ENCODE measurements around the gene MYH10. TPM values are rescaled to one million over a fixed set of nuclear protein-coding genes. Genes with fewer than 3 reads are reported as not detected.

The MYH10 gene
- total and polyA plus RNA-seq, 5 experiments from 2014 or later = 0.56 to 3.1 (median 1.7) TPM

DNA sequence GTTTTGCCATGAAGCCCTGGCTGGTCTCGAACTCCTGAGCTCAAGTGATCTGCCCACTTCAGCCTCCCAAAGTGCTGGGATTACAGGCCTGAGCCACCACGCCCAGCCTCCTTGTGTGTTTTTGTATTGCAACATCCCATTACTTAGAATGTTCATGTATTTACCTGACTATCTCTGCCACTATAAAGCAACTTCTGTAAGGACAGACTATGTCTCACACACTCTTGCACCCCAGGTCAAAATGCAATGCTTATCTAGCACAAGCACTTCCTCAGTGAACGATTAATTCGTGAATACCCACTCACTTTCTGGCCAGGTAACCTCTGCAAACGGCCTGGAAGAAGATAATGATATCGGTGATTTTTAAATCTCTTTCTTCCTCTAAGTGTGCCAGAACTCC lies 112.2 kb downstream of the MYH10 start:
- POLR2A ChIA-PET = no interaction called here
- DNase-seq (no peak), ATAC-seq (no peak)
- no peaks in the 10 kb centered on the region for H3K4me1 Mint-ChIP-seq
- peak overlapping the region in 1 of 10 donors; percentile 17 for H3K27ac Mint-ChIP-seq
- H3K4me3 Mint-ChIP-seq = no peak overlapping the region
- peaks cover 0 to 17% (median 13%) of the 10 kb centered on the region in 3 donors for H3K36me3 Mint-ChIP-seq
- no peaks in the 10 kb centered on the region for H3K9me3 Mint-ChIP-seq
- no peaks in the 10 kb centered on the region for H3K27me3 Mint-ChIP-seq

DNA sequence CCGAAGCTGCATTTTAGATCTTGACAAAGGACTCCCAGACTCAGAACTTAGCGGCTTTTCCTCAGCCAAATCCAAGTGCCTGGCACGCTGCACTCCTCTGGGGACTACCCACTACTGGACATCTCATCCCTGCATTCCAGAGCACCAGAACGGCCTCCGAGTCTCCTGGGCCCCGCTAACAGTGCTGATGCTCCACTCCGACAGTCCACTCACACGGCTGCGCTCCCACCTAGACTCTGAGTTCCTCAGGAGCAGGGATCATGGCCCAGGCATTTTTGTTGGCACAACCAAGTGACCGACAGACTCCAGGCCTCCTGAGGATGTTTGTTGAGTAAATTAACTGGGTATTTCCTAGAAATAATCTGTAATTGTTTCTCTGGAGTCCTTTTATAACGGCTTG lies 115.7 kb downstream of the MYH10 start:
- Mint-ChIP-seq H3K36me3 (peaks cover 0 to 18% (median 15%) of the 10 kb centered on the region in 3 donors), H3K4me1 (no peaks in the 10 kb centered on the region)
- ATAC-seq = no peak

DNA sequence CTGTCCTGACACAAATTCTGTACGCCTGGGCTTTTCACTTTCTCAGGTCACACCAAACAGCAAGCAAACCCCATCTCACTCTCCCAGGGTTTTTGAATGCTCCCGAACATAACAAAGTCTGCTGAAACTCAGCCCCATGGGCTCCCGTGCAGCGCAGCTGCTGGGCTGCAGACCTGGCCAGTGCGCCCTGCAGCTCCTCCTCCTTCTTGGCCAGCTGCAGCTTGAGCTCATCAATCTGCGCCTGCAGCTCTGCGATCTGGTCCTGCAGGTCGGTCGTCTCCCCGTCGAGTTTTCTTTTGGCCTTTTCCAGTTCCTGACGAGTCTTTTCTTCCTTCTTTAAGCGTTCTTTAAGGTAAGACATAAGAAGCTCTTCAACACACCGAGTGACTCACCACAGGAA lies 124.4 kb downstream of the MYH10 start:
- H3K9me3 Mint-ChIP-seq = no peaks in the 10 kb centered on the region
- POLR2A ChIA-PET = no interaction called here
- H3K36me3 Mint-ChIP-seq = peaks cover 0 to 21% (median 6%) of the 10 kb centered on the region in 3 donors
- no peak overlapping the region for H3K4me3 Mint-ChIP-seq
- ATAC-seq (no peak), DNase-seq (no peak)
- H3K27ac Mint-ChIP-seq = no peak overlapping the region
- peaks cover 0 to 4% (median under 1%) of the 10 kb centered on the region in 4 donors for H3K4me1 Mint-ChIP-seq
- H3K27me3 Mint-ChIP-seq = peaks cover 0 to 3% (median 0%) of the 10 kb centered on the region in 5 donors

More for the DNA sequence above, 115.7 kb downstream of the MYH10 start:
- no peaks in the 10 kb centered on the region for H3K27me3 Mint-ChIP-seq
- no peak overlapping the region for H3K4me3 Mint-ChIP-seq
- no peaks in the 10 kb centered on the region for H3K9me3 Mint-ChIP-seq
- DNase-seq = no peak
- POLR2A ChIA-PET = no interaction called here
- H3K27ac Mint-ChIP-seq = no peak overlapping the region

DNA sequence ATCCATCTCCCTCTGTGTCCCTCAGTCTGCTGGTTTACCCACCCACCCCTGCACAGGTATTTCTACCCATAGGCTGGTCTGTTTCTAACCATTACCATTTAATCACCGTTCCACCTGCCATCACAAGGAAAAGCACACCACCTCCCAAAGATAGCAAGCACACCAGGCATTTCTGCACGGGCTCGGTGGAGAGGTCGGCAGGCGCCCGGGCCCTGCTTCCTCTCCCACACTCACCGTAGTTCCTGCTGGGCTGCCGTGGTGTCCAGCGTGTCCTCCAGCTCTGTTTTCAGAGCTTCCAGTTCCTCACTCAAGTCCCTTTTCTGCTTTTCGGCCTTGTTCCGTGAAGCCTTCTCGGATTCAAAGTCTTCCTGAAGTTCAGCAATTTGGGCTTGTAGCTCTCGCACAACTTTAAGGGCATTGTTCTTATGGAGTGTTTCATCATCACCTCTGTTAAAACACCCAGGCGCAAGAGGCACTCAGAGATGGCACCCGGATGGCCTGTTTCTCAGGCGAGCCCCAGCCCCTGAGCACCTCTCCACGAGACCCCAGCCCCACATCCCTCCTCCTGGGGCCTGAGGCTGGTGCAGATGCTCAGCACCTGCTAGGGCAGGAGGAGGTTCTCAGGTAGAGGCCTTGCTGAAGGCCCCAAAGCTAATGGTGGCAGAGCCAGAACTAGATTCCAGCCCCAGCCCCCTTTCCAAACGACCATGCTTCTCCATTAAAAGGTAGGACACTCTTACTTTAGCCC lies 125.9 kb downstream of the MYH10 start:
- H3K36me3 Mint-ChIP-seq = peaks cover 0 to 19% (median 6%) of the 10 kb centered on the region in 3 donors

DNA sequence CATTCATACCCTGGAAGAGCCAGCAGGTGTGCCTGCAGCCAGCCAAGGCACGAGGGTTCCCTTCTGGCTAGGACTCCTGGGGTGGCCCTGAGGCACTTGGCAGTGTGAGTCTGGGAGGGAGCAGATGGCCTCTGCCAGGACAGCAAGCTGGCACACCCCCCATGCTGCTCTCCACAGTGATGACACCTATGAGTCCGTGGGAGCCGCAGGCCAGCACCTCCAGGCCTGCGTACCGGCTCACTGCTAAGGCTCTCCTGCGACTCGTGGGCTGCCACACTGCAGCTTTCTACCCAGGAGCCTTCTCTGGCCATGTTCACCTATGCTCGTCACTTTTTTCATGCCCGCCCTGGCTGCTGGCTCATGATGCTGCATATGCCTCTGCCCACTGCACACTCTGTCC lies 126.7 kb downstream of the MYH10 start:
- peaks cover 0 to 4% (median under 1%) of the 10 kb centered on the region in 4 donors for H3K4me1 Mint-ChIP-seq
- POLR2A ChIA-PET = no interaction called here
- H3K4me3 Mint-ChIP-seq = no peak overlapping the region
- peaks cover 0 to 3% (median 0%) of the 10 kb centered on the region in 5 donors for H3K27me3 Mint-ChIP-seq
- ATAC-seq (no peak), DNase-seq (no peak)
- H3K9me3 Mint-ChIP-seq = no peaks in the 10 kb centered on the region
- H3K27ac Mint-ChIP-seq = no peak overlapping the region
- H3K36me3 Mint-ChIP-seq = peaks cover 0 to 14% (median 6%) of the 10 kb centered on the region in 3 donors

More for the DNA sequence above, 125.9 kb downstream of the MYH10 start:
- ATAC-seq = no peak
- peaks cover 0 to 3% (median 0%) of the 10 kb centered on the region in 5 donors for H3K27me3 Mint-ChIP-seq
- DNase-seq = no peak
- no peak overlapping the region for H3K4me3 Mint-ChIP-seq
- H3K27ac Mint-ChIP-seq = no peak overlapping the region
- no peaks in the 10 kb centered on the region for H3K9me3 Mint-ChIP-seq
- POLR2A ChIA-PET = no interaction called here
- H3K4me1 Mint-ChIP-seq = peaks cover 0 to 4% (median under 1%) of the 10 kb centered on the region in 4 donors

DNA sequence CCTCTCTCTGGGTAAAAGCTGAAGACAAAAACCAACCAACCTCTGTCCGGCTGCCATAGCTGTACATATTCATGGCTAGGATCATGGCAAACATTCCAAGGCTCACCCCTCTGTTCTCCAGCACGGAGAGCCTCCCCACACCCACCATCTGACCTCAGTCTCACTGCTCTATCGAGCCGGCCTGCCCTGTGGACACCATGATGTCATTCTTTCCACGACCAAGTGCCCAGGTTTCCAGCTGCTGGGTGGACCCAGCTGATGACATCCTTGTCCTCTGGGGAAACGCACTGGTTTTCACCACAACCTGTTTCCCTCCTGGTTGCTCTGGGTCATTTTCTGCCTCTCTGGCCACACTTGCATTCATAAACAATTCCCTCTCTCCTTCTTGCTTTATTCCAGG lies 127.2 kb downstream of the MYH10 start:
- peak overlapping the region in 1 of 10 donors; percentile 14 for H3K4me3 Mint-ChIP-seq

DNA sequence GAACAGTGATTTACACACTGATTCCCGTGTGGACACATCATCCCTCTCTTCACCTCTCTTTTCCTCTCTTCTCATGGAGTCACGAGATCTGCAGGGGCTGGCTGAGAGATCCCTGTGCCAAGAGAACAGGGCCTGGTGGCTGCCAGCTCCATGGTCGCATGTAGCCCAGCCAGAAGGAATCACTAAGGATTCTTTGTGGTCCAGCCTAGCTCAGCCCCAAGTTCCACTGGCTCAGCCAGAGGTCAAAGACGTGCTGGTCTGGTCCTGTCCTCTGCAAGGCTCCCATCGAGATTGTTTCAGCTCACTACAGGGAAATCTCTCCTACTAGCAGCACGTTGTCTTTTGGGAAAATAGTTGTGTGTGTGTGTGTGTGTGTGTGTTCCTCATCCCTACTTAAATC lies 128.4 kb downstream of the MYH10 start:
- POLR2A ChIA-PET = interaction anchor here (0.6 kb wide), 1 partner anchor 9 kb away, joined by 3 read pairs; no protein-coding TSS in a partner anchor
- Mint-ChIP-seq H3K36me3 (peaks cover 0 to 5% (median 4%) of the 10 kb centered on the region in 3 donors), H3K9me3 (no peaks in the 10 kb centered on the region), H3K4me1 (peaks cover 0 to 4% (median under 1%) of the 10 kb centered on the region in 4 donors), H3K27me3 (peaks cover 0 to 3% (median 0%) of the 10 kb centered on the region in 5 donors), H3K4me3 (no peak overlapping the region), H3K27ac (peak overlapping the region in 1 of 10 donors; percentile 66)
- ATAC-seq (no peak), DNase-seq (no peak)

More for the DNA sequence above, 127.2 kb downstream of the MYH10 start:
- Mint-ChIP-seq H3K9me3 (no peaks in the 10 kb centered on the region), H3K4me1 (peaks cover 0 to 4% (median under 1%) of the 10 kb centered on the region in 4 donors), H3K27me3 (peaks cover 0 to 3% (median 0%) of the 10 kb centered on the region in 5 donors), H3K27ac (no peak overlapping the region), H3K36me3 (peaks cover 0 to 9% (median 6%) of the 10 kb centered on the region in 3 donors)
- ATAC-seq = no peak
- POLR2A ChIA-PET = no interaction called here
- no peak for DNase-seq

DNA sequence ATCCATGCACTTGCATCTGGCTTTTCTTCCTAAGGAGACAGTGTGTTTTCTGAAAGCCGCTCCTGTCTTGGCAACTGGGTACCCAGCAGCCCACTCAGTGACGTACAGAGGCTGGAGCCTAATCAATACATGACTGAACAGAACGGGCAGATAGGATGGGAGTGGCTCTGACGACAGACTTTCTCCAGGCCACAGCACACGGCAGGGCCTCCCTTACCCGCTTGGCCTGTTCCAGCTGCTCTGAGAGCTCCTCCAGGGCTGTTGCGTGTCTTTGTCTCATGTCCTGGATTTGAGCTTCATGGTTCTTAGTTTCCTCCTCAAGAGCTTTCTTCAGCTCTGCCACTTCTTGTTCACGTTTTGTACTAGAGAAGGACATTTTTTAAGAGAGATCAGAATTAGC lies 129.9 kb downstream of the MYH10 start:
- no peak overlapping the region for H3K27ac Mint-ChIP-seq
- H3K36me3 Mint-ChIP-seq = peaks cover 0 to 2% (median 0%) of the 10 kb centered on the region in 3 donors
- DNase-seq (no peak), ATAC-seq (no peak)
- H3K4me3 Mint-ChIP-seq = no peak overlapping the region
- POLR2A ChIA-PET = interaction anchor here (0.6 kb wide), 1 partner anchor 224 kb away, joined by 3 read pairs; no protein-coding TSS in a partner anchor
- peaks cover 0 to 3% (median 0%) of the 10 kb centered on the region in 5 donors for H3K27me3 Mint-ChIP-seq
- peaks cover 0 to 4% (median under 1%) of the 10 kb centered on the region in 4 donors for H3K4me1 Mint-ChIP-seq
- no peaks in the 10 kb centered on the region for H3K9me3 Mint-ChIP-seq

DNA sequence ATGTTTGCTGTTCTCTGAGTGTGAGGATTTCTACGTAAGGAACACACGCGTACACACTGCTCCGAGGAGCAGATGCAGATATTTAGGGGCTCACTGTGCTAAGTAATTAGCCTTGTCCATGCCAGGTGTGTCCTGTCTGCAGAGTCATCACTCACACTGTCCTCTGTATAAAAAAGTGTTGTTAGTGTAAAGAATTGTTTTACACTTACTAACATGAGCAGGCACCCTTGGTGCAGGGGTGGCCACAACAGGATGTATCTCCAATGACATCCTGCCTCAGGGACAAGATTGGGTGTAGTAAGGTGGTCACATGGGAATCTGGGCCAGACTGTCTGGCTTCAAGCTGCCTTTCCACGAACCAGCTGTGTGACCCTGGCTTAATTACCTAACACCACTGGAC lies 130.9 kb downstream of the MYH10 start:
- Mint-ChIP-seq H3K27me3 (peaks cover 0 to 3% (median 0%) of the 10 kb centered on the region in 5 donors), H3K36me3 (peaks cover 0 to 2% (median 0%) of the 10 kb centered on the region in 3 donors), H3K9me3 (no peaks in the 10 kb centered on the region), H3K27ac (no peak overlapping the region), H3K4me3 (no peak overlapping the region), H3K4me1 (peaks cover 0 to 4% (median under 1%) of the 10 kb centered on the region in 4 donors)
- POLR2A ChIA-PET = no interaction called here
- DNase-seq (no peak), ATAC-seq (no peak)

DNA sequence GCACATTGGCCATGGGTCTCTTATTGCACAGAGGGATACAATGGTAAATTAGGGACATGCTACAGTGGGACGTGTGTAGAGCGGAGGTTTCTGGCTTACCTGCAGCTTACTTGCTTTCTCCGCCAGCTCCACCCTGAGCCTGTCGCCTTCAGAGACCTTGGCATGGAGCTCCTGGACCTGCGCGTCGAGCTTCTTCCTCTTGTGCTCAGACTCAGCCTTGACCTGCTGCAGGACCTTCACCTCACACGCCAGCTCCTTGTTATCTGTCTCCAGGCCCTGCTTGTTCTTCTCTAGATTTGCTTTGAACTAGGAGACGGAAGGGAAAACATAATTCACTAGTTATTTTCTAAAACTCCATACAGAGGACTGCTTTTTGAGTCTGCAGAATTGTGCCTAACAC lies 131.4 kb downstream of the MYH10 start:
- Mint-ChIP-seq H3K9me3 (no peaks in the 10 kb centered on the region), H3K36me3 (peaks cover 0 to 2% (median 0%) of the 10 kb centered on the region in 3 donors), H3K4me1 (peaks cover 0 to 5% (median under 1%) of the 10 kb centered on the region in 4 donors), H3K27me3 (peaks cover 0 to 3% (median 0%) of the 10 kb centered on the region in 5 donors), H3K4me3 (no peak overlapping the region), H3K27ac (no peak overlapping the region)
- DNase-seq (no peak), ATAC-seq (no peak)
- POLR2A ChIA-PET = no interaction called here

DNA sequence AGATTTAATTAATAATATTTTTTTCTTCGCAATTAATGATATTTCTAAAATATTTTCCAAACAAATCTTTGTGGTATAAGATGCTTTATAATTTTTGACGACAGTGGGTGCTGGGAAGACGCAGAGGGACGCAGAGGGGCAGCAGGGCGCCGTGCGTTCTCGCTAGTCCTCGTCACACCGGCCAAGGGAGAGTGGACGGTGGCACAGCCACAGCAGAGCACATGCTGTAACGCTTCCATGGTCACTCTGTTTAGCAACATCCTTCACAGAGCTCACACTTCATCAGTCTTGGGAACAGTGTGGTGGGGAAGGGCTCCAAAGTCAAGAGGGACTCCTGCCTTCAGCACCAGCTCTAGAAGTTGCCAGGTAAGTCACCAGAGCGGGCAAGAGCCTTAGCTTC lies 134.4 kb downstream of the MYH10 start:
- DNase-seq = no peak
- no peak for ATAC-seq
- POLR2A ChIA-PET = no interaction called here
- H3K4me1 Mint-ChIP-seq = peaks cover 0 to 3% (median 0%) of the 10 kb centered on the region in 4 donors
- no peak overlapping the region for H3K27ac Mint-ChIP-seq
- H3K9me3 Mint-ChIP-seq = peaks cover 0 to 12% (median 0%) of the 10 kb centered on the region in 9 donors
- no peak overlapping the region for H3K4me3 Mint-ChIP-seq
- no peaks in the 10 kb centered on the region for H3K27me3 Mint-ChIP-seq
- H3K36me3 Mint-ChIP-seq = peaks cover 0 to 2% (median 0%) of the 10 kb centered on the region in 3 donors

DNA sequence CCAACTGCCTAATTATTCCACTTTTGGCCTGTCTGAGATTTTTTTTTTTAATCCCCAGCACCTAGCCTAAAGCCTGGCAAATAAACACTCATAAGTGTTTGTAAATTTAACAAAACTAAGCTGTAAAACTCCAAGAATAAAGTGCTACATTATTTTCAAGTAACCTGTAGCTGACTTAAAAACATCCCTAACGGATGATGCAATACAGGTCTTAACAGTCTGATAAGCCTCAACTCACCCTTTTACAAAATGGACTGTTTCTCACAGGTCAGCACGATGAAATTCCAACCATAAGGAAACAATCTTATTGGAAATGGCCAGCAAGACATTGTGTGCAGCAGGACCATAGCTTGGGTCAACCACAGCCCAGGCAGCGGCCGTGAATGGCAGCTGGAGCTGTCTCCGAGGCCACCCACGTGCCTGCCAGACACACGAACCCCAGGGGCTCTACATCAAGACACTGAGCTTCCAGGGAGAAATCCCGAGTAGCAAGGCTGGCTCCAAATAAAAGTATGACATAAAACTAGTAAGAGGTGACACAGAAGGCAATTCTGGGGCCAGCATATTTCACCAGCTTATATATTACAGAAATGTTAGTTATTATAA lies 135.9 kb downstream of the MYH10 start:
- Mint-ChIP-seq H3K27ac (peak overlapping the region in 1 of 10 donors; percentile 32), H3K36me3 (peaks cover 0 to 6% (median 3%) of the 10 kb centered on the region in 3 donors), H3K9me3 (peaks cover 0 to 14% (median 0%) of the 10 kb centered on the region in 9 donors), H3K4me1 (peaks cover 0 to 5% (median 0%) of the 10 kb centered on the region in 4 donors), H3K4me3 (no peak overlapping the region), H3K27me3 (no peaks in the 10 kb centered on the region)
- ATAC-seq = no peak
- DNase-seq = no peak
- POLR2A ChIA-PET = no interaction called here

DNA sequence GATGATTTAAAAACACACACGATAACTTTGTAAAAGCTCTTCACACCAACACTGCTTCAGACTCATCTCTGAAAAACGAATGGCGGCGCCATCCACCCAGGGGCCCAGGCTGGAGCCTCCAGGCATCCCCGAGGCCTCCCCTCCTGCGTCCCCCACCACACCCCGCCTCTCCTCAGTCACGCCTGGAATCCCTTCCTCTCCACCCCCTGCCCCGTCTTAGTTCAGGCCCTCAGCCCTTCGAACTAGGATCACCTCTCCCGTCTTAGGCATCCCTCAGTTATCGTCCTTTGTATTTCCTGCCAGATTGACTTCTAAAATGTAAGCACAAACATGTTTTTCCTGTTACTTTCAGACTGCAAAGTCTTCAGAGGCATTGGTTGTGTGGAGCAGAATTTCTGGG lies 136.5 kb downstream of the MYH10 start:
- POLR2A ChIA-PET = no interaction called here
- Mint-ChIP-seq H3K36me3 (peaks cover 0 to 6% (median 3%) of the 10 kb centered on the region in 3 donors), H3K4me1 (peaks cover 0 to 5% (median 0%) of the 10 kb centered on the region in 4 donors), H3K9me3 (peaks cover 0 to 14% (median 0%) of the 10 kb centered on the region in 9 donors), H3K27ac (peak overlapping the region in 1 of 10 donors; percentile 32), H3K4me3 (no peak overlapping the region), H3K27me3 (no peaks in the 10 kb centered on the region)
- ATAC-seq = no peak
- peak in 1 of 10 donors; percentile 54 for DNase-seq

Measured in naive thymus-derived CD8-positive, alpha-beta T cell (primary cell).